NCI-H69 (cell line): ENCODE data around the gene PRRC2B.
"Not testable (repeated sequence)": the region's sequence is repeated elsewhere in the genome, so short reads cannot be mapped to it uniquely, and the experiment has no call there.

Experiments
- DNase-seq: peaks from one replicate; lab custom pipeline; 2025; lab: John Stamatoyannopoulos, UW

Gene PRRC2B

DNA sequence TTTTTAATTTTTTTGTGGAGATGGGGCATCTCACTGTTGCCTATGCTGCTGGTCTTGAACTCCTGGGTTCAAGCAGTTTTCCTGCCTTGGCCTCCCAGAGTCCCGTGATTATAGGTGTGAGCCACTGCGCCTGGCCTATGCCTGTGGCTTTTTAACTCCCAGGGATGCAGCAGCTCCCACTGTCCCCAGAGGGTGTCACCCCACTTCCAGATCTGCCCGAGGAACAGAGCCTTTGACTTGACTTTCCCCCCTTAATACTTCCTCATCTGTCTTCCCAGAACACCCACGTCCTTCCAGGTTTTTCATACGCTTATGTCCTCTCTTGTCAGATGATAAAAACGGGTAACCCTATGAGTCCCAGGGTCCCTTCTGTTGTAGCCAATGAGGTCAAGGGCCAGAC lies 7.6 kb upstream of the PRRC2B start:
- no peak for DNase-seq

GRCh38 chr9:131387394-131387793 lies 6.5 kb upstream of the PRRC2B start:
- no peak for DNase-seq

DNA sequence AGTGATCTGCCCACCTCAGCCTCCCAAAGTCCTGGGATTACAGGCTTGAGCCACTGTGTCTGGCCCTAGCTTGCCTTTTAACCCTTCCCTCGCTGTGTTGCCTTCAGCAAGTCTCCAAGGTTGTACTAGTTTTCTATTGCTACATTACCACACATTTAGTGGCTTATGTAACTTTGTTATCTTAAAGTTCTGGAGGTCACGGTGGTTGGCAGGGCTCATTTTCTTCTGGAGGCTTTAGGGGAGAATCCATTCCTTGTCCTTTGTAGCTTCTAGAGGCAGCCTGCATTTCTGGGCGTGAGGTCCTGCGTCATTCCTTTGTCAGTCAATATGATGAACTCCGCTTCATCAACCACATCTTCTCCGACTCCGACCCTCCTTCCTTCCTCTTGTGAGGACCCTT lies 2.9 kb upstream of the PRRC2B start:
- DNase-seq = no peak

DNA sequence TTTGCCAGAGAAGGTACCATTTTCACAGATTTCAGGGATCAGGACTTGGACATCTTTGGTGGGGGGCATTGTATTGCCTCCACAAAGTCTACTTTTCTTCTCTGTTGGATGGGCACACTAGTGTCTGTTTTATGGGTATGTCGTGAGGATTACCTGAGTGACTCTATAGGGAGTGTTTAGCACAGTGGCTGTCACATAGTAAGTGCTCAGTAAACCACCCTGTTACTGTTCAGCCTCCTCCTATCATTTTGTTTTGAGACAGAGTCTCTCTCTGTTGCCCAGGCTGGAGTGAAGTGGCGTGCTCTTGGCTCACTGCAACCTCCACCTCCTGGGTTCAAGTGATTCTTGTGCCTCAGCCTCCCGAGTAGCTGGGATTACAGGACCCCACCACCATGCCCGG lies 2.4 kb upstream of the PRRC2B start:
- no peak for DNase-seq

GRCh38 chr9:131394464-131395156 lies 724 bp downstream of the PRRC2B start:
- DNase-seq = peak; percentile 82

GRCh38 chr9:131395157-131396098 lies 1.5 kb downstream of the PRRC2B start:
- DNase-seq = peak; percentile 57

GRCh38 chr9:131396099-131396479 lies 2.2 kb downstream of the PRRC2B start:
- DNase-seq = not testable (repeated sequence)

- no peak for DNase-seq
Measured at GRCh38 chr9:131396626-131397025, 2.7 kb downstream of the PRRC2B start.

GRCh38 chr9:131397100-131397790 lies 3.4 kb downstream of the PRRC2B start:
- peak; percentile 52 for DNase-seq

DNA sequence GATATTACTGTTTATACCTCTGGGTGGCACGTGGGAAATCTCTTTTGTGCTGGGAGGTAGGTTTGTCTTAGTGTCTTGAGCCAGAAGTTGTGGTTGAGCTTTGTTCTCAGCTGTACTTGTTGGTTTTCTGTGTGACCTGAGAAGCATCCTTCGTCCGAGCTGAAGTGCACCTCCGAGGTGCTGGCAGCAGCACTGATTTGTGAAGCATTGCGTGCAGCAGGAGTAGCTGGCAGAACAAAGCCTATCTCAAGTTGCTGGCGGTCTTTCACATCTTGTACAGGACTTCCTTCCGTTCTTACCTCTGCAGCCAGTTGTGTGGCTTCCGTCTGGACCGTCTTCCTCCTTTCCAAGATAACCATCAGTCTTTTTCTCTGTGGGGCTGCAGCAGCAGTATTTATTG lies 4.3 kb downstream of the PRRC2B start:
- DNase-seq = no peak

GRCh38 chr9:131399972-131400371 lies 6.1 kb downstream of the PRRC2B start:
- no peak for DNase-seq

- DNase-seq = no peak
Measured at GRCh38 chr9:131400627-131401026, 6.7 kb downstream of the PRRC2B start.

DNA sequence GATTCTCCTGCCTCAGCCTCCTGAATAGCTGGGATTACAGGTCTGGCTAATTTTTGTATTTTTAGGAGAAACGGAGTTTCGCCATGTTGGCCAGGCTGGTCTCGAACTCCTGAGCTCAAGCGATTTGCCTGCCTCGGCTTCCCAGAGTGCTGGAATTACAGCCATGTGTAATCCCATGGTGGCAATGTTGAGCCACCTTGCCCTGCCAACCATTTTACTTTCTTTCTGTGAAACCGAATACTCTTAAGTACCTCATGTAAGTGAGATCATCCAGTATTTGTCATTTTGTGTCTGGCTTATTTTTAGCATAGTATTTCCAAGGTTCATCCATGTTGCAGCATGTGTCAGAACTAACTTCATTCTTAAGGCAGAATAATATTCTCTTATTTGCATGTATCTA lies 8.2 kb downstream of the PRRC2B start:
- DNase-seq = peak; percentile 46

GRCh38 chr9:131402738-131403492 lies 9.0 kb downstream of the PRRC2B start:
- peak; percentile 90 for DNase-seq

- DNase-seq = peak; percentile 55
Measured at GRCh38 chr9:131403493-131403773, 9.5 kb downstream of the PRRC2B start.

- no peak for DNase-seq
Measured at GRCh38 chr9:131404581-131404980, 10.7 kb downstream of the PRRC2B start.

DNA sequence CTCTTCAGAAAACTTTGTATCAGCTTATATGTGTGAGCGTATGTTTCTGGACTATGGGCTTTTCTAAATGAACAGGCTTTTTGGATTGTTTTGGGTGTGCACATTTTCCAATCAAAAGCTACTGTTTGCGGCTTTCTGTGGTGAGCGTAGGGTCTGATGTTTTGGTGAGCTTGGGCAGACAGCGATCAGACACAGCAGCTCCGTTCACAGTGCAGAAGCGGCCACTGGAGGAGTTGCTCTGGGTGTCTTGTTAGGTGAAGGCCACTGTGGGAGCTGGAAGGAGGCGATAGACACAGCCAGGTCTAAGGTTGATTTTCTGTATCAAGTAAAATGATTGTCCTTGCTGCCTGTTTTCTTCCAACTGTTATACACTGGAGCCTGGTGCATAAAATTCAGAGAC lies 11.1 kb downstream of the PRRC2B start:
- no peak for DNase-seq

DNA sequence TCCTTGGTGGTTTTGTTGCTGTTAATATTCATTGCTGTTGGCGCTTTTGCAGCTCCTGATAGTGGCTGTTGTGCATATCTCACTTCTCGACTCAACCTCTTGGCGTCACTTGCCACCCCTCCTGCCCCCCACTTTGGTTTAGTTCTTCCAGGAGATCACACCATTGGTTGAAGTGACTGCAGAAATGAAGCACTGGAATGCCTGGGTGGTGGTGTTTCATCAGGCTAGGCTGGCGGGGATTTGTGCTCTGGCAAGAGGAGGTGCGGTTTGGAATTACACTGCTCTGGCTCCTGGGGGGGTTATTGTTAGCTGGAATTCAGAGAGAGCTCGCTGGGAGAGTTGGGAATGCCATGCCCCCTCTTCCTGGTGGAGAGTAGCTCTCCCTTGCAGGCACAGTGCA lies 11.5 kb downstream of the PRRC2B start:
- peak; percentile 52 for DNase-seq

- peak; percentile 66 for DNase-seq
Measured at GRCh38 chr9:131405858-131406537, 12.1 kb downstream of the PRRC2B start.

DNA sequence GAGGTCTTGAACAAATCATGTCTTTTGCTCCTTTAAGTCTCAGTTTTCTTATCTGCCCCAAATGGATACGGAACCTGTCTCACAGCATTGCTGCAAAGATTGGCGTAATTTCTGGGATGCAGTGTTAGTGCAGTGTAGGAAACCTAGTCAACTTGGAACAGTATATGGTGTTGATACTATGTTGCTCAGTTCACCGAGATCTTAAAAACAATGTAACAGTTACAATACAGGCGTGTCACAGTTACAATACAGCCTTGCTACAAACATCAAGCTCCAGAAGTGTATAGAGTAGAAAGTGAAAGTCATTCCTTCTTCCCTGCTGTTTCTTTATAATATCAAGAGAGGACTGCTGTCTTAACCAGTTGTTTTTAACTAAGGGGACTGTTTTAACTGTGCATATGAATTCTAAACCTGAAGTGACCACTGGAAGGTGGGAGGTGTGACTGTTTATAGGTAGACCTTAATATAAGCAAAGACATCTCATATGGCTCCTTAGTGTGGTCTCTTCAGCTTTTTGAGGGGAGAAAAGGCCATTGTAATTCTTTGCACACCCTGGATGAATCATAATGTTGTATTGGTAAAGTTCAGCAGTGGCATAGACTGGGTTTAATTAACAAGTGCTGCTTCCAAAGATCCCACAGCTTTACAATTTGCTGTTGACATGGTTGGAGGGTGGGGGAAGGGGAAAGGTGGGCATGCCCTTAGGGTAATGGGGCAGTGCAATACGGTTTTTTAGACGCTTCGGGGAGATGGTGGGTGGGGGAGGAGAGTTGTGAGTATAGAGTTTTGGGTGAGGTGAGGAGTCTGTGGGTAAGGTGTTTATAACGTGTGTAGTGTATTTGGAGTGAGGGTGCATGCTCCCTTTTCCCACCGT lies 12.9 kb downstream of the PRRC2B start:
- DNase-seq = peak; percentile 42
